ENCODE data around the gene CNOT11. TPM values are rescaled to one million over a fixed set of nuclear protein-coding genes. Genes with fewer than 3 reads are reported as not detected.
"Not testable (repeated sequence)": the region's sequence is repeated elsewhere in the genome, so short reads cannot be mapped to it uniquely, and the experiment has no call there.

CNOT11 gene
- polyA plus RNA-seq, 1 donor (not counting 4 experiments of a cell fraction or from before 2014, with no cell fraction given), result 83.1 TPM

DNA sequence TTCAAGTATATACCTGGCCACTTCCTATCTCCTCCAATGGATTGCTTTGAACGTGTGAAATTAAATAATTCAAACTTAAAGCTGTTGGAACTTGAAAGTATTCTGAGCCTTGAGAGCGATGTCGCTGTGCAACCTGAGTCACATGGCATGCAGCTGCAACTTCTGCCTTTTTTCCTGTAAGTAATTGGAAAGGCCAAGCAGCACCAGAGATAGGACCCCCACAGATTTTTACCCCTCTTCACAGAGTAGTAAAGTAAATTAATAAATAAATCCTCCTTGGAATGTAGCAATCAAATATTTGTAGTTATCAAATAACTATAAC, 59.0 kb downstream of the CNOT11 start:
- H3K4me1 ChIP-seq (ENCODE audit: control insufficient read depth, extremely low read depth, insufficient read depth, low read length), result peaks cover 21% of the 10 kb centered on the region
- no peaks in the 10 kb centered on the region for H3K9me1 ChIP-seq (ENCODE audit: control insufficient read depth, extremely low read depth, insufficient read depth, low read length)
- H3K4me3 ChIP-seq (ENCODE audit: control insufficient read depth in 2 of 3, extremely low read depth in 1 of 3, insufficient read depth in 2 of 3, low read depth in 1 of 3, low read length in 3 of 3), result no peak overlapping the region
- no peak for FAIRE-seq
- no peak overlapping the region for H2AFZ ChIP-seq (ENCODE audit: control insufficient read depth, low read length)
- no peaks in the 10 kb centered on the region for H3K9me3 ChIP-seq (ENCODE audit: control insufficient read depth, low read depth, low read length)
- TF ChIP-seq, protein P1, sequence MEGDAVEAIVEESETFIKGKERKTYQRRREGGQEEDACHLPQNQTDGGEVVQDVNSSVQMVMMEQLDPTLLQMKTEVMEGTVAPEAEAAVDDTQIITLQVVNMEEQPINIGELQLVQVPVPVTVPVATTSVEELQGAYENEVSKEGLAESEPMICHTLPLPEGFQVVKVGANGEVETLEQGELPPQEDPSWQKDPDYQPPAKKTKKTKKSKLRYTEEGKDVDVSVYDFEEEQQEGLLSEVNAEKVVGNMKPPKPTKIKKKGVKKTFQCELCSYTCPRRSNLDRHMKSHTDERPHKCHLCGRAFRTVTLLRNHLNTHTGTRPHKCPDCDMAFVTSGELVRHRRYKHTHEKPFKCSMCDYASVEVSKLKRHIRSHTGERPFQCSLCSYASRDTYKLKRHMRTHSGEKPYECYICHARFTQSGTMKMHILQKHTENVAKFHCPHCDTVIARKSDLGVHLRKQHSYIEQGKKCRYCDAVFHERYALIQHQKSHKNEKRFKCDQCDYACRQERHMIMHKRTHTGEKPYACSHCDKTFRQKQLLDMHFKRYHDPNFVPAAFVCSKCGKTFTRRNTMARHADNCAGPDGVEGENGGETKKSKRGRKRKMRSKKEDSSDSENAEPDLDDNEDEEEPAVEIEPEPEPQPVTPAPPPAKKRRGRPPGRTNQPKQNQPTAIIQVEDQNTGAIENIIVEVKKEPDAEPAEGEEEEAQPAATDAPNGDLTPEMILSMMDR (optimal IDR thresholded peaks at IDR 0.05 in 1 of 3, IDR thresholded peaks at IDR 0.05 in 1 of 3, conservative IDR thresholded peaks at IDR 0.05 in 1 of 3; ENCODE audit: extremely low read depth in 1 of 3, insufficient read depth in 2 of 3, low read length in 3 of 3), result no peak
- TF ChIP-seq EZH2 (IDR thresholded peaks at IDR 0.05; ENCODE audit: low read length), result no peak
- H3K27ac ChIP-seq (ENCODE audit: control insufficient read depth, insufficient read depth, low read length), result no peak overlapping the region
- H3K4me2 ChIP-seq (ENCODE audit: control insufficient read depth, extremely low read depth, insufficient read depth, low read depth, low read length), result peak overlapping the region; percentile 22
- peaks cover 8% of the 10 kb centered on the region for H4K20me1 ChIP-seq (ENCODE audit: control insufficient read depth, extremely low read depth, insufficient read depth, low read length)
- peaks cover 19% of the 10 kb centered on the region for H3K79me2 ChIP-seq (ENCODE audit: control insufficient read depth, insufficient read depth, low read length)
- no peak overlapping the region for H3K9ac ChIP-seq (ENCODE audit: control insufficient read depth, extremely low read depth, insufficient read depth, low read length)
- dilution Hi-C loops (cut with MboI; ENCODE audit: extremely low pct_ligation_motif_present, low sequenced_read_pairs), result no loop called here
- DNase-seq (ENCODE audit: low read depth, low spot score), result no peak
- H3K36me3 ChIP-seq (ENCODE audit: control insufficient read depth in 2 of 2, extremely low read depth in 1 of 2, insufficient read depth in 2 of 2, low read length in 2 of 2), result peaks cover 0 to under 1% of the 10 kb centered on the region in 2 experiments
- no peaks in the 10 kb centered on the region for H3K27me3 ChIP-seq (ENCODE audit: control insufficient read depth, extremely low read depth, insufficient read depth, low read length)

GRCh38 chr2:101316568-101316967, 63.9 kb downstream of the CNOT11 start:
- H3K4me2 ChIP-seq (ENCODE audit: control insufficient read depth, extremely low read depth, insufficient read depth, low read depth, low read length); H3K9ac ChIP-seq (ENCODE audit: control insufficient read depth, extremely low read depth, insufficient read depth, low read length); H3K79me2 ChIP-seq (ENCODE audit: control insufficient read depth, insufficient read depth, low read length); FAIRE-seq; H3K4me3 ChIP-seq (ENCODE audit: control insufficient read depth in 2 of 3, extremely low read depth in 1 of 3, insufficient read depth in 2 of 3, low read depth in 1 of 3, low read length in 3 of 3); dilution Hi-C loops (cut with MboI; ENCODE audit: extremely low pct_ligation_motif_present, low sequenced_read_pairs); H3K4me1 ChIP-seq (ENCODE audit: control insufficient read depth, extremely low read depth, insufficient read depth, low read length); H3K9me1 ChIP-seq (ENCODE audit: control insufficient read depth, extremely low read depth, insufficient read depth, low read length); H3K27ac ChIP-seq (ENCODE audit: control insufficient read depth, insufficient read depth, low read length); H3K36me3 ChIP-seq (ENCODE audit: control insufficient read depth in 2 of 2, extremely low read depth in 1 of 2, insufficient read depth in 2 of 2, low read length in 2 of 2); DNase-seq (ENCODE audit: low read depth, low spot score); H3K9me3 ChIP-seq (ENCODE audit: control insufficient read depth, low read depth, low read length); H4K20me1 ChIP-seq (ENCODE audit: control insufficient read depth, extremely low read depth, insufficient read depth, low read length); H3K27me3 ChIP-seq (ENCODE audit: control insufficient read depth, extremely low read depth, insufficient read depth, low read length); H2AFZ ChIP-seq (ENCODE audit: control insufficient read depth, low read length): not testable (repeated sequence)

Small RNA genes lying within 50 kb of the gene (small RNA-seq; reads per million reads assigned to genes)
- 0.13 to 4.3 (median 1.0) reads per million in 3 experiments for gene MIR5696 (ENCODE audit: insufficient read length in 3 of 3, low read depth in 3 of 3, low replicate concordance in 1 of 3)
- gene SNORD89 (ENCODE audit: insufficient read length in 3 of 3, low read depth in 3 of 3, low replicate concordance in 1 of 3), result 2.3 to 5.4 (median 3.0) reads per million in 3 experiments

Other genes starting within 250 kb of the CNOT11 start
- gene TBC1D8, start 101.5 kb upstream of the CNOT11 start, polyA plus RNA-seq, result 10.4 to 13.8 TPM (median 12.6 TPM) in 3 replicates
- 40.5 to 68.0 TPM (median 47.1 TPM) in 3 replicates for gene RNF149, start 55.8 kb downstream of the CNOT11 start, polyA plus RNA-seq
- gene CREG2, start 134.6 kb downstream of the CNOT11 start, polyA plus RNA-seq, result 1.7 to 2.8 TPM (median 1.8 TPM) in 3 replicates
- gene RFX8, start 222.2 kb downstream of the CNOT11 start, polyA plus RNA-seq, result 0.05 TPM in 1 of 3 replicates, not detected in the others

All from keratinocyte (primary cell).